GM19328 (cell line): ENCODE measurements around the gene SYNE1.
"Not testable (repeated sequence)": the region's sequence is repeated elsewhere in the genome, so short reads cannot be mapped to it uniquely, and the experiment has no call there.

Experiments
- ATAC-seq: cut with Tn5 transposase; IDR thresholded peaks from one replicate; pipeline ENCODE4 v1.9.1; 2021; ENCODE audit warnings: mild to moderate bottlenecking, moderate library complexity; ENCODE audit not compliant: unreplicated experiment

Gene SYNE1

DNA sequence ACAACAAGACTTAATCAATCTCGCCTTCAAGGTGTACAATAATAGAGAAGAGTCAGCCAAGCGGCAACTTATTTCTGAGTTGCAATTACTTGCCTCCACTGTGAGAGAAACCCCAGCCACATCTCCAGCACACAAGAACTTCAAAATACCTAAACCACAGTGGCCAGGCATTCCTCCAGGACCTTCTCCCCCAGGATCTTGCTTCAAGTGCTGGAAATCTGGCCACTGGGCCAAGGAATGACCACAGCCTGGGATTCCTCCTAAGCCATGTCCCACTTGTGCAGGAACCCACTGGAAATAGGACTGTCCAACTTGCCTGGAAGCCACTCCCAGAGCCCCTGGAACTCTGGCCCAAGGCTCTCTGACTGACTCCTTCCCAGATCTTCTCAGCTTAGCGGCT lies 144.9 kb downstream of the SYNE1 start:
- not testable (repeated sequence) for ATAC-seq

DNA sequence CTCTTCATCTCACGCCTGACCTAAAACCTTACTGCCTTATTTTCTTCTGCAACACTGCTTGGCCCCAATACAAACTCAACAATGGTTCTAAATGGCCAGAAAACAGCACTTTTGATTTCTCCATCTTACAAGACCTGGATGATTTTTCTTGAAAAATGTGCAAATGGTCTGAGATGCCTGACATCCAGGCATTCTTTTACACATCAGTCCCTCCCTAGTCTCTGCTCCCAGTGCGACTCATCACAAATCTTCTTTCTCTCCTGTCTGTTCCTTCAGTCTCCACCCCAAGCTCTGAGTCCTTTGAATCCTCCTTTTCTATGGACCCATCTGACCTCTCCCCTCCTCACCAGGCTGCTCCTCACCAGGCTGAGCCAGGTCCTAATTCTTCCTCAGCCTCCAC lies 145.7 kb downstream of the SYNE1 start:
- ATAC-seq, result not testable (repeated sequence)

DNA sequence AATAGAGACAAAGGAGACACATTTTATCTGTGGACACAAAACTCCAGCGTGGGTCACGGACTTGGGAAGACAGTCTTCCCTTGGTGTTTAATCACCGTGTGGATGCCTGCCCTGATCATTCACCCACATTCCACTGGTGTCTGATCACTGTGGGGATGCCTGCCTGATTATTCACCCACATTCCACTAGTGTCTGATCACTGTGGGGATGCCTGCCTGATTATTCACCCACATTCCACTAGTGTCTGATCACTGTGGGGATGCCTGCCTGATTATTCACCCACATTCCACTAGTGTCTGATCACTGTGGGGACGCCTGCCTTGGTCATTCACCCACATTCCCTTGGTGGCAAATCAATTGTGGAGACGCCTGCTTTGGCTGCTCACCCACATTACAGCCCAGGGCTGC lies 146.2 kb downstream of the SYNE1 start:
- not testable (repeated sequence) for ATAC-seq

DNA sequence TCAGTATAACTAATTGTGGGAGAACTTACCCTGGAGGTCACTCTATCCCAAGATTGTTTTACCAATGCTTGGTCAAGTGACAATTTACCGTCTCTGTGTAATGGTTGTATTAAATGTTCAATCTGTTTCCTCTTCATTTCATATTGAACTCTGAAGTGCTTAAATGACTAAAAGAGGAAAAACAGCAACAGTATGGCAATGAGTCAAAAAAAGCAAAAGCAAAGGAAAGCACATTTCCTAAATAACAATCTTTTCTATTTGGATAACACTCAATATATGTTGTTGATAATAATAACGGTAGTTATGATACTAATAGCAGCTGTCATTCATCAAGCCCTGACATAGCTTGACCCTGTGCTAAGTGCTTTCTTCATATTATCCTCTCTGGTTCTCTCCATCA lies 152.4 kb downstream of the SYNE1 start:
- no peak for ATAC-seq

DNA sequence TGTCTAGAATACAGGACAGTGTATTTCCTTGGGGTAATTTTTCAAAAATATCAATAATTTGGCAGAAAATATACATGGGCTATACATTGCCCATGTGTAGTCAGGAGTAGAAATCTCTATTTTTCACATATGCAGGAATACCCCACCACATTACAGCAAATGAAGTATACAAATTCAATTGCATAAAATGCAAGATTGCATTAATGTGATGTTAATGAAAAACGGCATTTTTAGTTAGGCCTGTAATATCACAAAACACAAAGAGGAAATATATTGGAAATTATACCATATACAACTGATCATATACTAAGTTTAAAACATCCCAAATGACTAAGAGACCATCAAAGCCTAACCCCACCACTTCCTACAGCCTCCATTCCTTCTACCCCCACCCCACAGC lies 154.9 kb downstream of the SYNE1 start:
- ATAC-seq, result no peak

DNA sequence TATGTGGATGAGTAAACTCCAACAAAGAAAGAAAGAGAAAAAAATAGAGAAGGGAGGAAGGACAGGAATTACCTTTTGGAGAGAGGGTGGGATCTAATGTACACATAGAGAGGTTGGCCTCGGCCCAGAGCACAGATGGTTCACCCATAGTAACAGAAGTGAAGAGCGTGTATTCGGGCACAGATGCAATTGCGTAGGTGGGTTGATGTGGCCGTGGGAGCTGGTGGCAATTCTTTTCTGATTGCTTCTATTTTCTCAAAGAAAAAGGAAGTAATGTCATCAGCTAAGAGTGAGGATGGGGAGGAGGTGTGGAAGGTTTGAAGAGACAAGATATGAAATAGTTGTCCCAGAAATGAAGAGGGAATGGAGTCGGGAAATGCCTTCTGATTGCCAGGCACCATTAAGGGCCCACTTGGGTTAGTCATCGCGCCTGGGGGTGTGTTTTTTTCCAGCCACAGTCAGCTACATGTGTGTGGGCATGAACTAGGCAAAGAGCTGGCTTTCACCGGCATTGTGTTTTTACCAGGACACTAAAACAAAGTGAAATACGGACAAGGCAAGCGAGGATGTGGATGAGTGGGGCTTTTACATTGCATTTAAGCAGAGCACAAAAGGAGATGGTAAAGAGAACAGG lies 158.7 kb downstream of the SYNE1 start:
- ATAC-seq, result no peak

DNA sequence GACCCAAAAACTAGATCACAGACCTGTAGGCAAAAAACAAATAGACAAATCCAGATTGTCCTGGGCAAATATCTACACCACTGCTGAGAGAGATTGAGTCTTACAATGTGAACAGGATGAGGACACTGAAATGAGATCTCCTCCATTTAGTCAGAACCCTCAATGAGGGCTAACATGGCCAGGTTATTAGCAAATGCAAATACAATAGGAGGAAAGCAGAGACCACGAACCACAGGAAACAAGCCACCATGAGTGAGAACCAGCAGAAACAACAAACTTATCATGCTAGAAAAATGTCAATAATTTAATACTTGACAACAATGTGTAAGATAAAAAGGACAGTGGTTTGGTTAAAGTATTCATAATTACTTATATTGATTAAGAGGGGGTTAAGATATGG lies 162.8 kb downstream of the SYNE1 start:
- ATAC-seq, result no peak

DNA sequence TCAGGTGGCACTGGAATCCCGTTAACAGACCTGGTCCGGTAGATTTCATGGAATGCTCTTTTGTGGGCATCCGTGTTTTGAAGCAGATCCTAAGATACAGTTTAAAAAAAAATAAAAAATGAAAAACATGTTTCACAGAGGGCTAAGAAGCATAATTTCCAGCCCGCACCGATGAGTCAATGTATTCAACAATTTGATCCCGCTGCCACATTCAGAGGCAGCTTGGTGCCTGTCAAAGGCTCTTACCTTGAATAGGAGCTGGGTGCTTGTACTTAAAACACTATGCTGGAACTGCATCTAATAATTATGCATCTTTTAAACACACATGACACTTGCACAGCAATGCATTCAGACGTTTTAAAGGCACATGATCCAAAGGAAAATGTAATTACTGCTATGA lies 164.8 kb downstream of the SYNE1 start:
- no peak for ATAC-seq

DNA sequence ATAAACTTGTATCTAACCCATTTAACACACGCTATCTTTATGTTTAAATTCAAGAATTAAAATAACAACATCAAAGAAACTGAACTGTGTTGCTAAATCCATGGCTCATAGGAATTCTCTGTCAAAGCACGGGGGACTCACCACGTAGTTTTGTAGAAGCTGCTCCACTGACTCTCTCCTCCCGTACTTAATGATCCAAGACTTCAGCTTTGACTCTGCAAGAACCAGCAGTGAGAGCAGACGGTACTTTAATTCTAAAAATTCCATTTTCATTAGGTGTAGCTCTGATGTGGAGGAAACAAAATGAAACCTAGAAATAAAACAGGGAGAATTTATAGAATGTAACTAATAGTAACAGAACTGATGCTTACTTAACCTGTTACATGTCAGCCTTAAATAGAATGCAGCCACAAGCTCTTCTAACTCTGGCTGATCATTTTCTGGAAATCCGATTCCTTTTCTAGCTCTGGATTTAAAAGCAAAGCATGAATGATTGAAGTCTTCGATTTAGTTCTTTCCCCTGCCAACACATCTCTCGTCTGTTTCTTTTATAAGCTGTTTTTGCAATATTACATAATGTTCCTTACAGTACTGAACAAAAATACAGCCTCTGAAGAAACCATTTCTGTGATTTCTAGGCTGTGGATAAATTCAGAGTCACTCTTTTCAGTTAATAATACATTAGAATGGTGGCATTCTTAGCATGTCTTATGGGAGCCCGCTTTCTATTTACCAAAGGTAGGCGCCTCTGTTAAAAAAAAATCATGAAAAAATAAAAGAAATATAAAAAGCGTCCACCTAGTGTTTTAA lies 165.5 kb downstream of the SYNE1 start:
- no peak for ATAC-seq

DNA sequence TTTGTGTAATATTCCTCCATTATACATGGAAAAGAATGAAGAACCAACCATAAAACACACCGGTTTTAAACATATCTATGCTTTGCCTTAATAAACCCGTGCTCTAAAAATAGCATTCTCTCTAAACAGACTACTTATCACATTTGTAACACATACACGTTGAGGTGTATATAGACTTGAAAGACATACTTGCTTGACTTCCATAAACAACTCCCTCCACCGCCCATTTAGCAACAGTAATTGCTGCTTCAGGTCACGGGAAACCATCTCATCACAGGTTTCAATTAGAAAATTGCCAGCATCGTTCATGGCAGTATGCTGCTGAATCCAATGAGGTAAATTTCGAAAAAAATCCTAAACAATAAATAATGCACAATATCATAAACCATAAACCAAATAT lies 174.0 kb downstream of the SYNE1 start:
- ATAC-seq, result no peak

DNA sequence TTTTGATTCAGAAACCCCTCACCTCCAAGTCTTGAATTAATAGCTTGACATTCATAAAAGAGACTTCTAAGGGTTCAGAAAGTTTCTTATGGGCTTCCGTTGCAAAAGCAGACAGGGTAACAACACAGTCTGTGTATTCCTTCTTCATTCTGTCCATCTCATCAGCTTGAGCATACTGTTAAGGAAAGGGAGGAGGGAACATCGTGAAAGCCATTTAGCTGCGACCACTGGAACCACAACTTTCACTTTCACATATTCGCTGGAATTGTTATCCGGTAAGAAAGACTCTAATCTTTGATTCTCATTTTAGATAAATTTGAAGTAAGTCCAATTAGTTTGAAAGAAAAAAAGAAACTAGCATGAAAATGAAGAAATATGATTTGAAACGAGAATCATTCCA lies 174.4 kb downstream of the SYNE1 start:
- no peak for ATAC-seq

DNA sequence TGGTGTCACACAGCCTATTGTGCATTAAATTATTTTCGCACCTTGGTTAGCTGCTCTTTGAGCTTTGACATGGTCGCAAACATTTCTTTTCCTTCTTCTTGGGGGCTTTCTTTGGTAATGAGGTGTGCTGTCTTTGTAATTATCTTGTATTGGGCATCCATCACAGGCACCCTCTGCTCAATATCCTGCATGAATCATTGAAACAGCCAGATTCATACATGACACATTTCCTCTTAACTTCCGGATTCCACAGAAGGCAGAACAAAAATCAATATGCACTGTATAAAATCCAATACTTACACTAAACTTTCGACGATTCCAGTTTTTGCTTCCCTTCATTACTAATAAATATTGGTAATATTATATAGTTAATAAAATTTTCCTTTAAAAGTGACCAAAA lies 175.6 kb downstream of the SYNE1 start:
- ATAC-seq, result no peak

DNA sequence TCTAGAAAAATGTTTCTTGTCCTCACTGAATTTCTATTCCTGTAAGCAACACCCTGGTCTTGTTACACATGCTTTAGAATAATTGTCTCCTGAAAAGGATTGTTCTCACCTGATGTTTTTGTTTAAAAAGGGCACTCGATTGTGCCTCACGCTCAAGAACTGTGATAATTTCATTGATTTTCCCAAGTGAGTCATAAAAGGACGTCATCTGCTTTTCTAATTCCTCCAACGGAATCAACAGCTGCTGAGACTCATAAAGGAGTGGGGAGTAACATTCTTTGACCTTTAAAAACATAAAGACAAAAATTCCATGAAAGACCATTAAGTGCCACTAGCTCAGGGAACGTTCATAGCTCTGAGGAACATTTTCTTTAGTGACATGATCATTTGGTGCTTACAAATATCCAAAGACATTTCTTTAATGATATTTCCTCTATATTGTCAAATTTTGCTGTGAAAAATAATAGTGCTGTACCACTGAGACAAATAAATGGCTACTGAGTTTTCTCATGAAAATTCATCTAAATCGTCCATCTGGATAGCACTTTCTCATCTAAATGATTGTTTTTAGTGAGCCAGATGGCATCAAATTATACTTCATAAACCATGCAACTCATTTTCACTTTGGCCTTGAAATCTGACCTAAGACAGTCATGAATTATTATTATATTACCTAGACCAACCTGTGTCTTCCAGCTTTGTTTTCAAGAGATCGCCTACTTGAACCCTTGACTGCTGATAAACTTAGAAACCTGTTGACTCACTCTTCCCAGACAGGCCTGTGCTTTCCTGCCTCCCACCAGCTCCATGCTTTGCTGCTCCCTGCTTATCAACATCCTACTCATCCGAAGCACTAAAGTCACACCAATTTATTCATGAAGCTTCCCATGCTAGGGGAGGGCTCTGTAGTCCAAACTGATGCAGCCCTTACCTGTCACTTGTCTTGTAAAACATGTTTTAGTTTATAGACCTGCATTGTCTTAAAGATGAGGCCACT lies 178.2 kb downstream of the SYNE1 start:
- no peak for ATAC-seq

DNA sequence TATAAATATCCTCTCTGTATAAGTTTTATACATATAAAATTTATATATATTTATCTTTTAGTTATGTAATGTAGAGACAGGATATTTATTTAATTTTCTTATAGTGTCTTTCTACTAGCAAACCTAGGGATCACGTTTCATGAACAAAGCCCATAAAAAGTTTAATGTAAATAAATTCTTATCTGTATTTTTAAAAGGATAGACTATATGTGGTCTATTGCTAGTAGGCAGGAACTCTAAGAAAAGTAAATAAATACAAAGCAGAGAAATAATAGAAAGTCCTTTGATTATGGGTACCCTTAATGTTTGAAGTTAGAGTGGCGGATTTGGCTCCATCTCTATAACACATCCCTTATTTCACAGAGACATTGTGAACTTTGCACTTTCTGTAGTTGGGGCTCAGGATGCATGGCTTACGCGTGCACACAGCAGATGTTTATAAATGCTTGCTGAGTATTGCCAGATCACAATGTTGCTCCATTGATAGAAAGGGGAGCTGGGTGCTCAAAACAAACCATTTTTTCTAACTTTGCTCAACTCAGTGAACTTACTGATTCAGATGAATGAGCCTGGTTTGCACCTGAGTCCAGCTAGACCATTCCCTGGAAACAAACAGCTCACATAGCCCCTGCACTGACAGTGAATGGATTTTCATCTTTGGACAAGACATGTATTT lies 179.1 kb downstream of the SYNE1 start:
- no peak for ATAC-seq

DNA sequence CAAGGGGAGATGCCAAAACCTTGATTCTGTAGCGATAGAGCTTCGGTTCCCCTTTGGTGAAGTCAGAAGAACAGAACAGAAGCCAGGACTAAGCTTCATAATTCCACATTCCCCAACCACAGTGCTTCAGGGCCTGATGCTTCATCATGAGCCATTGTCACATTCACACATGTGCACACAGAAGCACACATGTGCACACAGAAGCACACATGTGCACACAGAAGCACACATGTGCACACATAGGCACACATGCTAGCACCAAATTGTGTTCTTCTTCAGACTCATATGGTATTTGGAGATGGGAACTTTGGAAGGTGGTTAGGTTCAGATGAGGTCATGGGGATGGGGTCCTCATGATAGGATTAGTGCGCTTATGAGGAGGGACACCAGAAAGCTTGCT lies 183.2 kb downstream of the SYNE1 start:
- no peak for ATAC-seq

DNA sequence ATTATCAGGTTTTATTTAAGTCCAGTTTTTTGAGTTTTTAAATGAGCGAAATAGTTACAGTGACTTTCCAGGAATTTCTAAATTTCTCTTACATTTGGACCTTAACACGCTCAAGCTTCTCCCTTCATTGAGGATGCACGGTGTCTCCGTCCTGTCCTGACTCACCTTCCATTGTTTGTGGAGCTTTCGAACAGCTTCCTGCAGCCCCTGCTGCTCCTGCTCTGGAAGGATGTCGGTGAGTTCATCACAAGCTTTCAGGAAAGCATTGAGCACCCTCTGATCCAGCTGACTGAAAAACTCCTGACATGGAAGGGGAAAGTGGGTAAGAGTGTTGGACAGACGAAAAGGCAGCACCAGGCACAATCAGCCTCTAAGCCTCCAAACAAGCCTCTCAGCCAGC lies 183.7 kb downstream of the SYNE1 start:
- no peak for ATAC-seq

DNA sequence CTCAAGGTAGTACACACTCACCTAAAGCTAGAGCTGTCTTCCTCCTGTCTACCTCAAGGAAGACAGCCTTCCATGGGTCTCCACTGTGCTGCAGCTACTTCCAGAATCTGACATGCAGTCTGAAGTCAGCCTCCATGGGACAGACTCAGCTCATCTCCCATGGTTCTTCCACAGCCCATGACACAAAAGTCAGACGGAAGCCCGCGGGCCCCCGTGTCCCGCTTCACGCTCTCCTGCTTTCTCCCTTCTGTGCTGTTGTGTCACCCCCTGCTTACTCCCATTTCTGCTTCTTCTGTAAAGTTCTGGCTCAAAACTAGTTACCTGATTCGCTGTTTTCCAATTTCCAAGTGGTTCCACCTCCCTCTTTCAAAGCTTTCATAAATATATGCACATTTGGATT lies 184.5 kb downstream of the SYNE1 start:
- ATAC-seq, result no peak

DNA sequence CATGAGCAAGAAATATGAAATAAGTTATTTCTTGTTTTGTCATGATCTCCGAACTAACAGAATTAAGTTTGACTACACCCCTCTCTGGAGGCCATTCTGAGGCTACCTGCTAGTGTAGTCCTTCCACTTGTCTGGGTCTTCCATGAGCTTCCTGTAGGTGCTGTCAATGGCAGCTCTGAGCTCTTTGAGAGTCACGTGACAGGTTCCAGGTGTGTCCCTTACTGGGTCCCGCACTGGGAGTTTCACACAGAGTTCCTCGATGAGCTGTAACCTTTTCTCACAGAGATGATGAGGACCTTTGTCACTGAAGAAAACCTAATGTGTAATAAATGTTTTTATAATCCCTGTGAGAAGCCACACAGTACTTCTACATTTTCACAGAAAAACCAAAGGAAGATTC lies 186.6 kb downstream of the SYNE1 start:
- ATAC-seq, result no peak

DNA sequence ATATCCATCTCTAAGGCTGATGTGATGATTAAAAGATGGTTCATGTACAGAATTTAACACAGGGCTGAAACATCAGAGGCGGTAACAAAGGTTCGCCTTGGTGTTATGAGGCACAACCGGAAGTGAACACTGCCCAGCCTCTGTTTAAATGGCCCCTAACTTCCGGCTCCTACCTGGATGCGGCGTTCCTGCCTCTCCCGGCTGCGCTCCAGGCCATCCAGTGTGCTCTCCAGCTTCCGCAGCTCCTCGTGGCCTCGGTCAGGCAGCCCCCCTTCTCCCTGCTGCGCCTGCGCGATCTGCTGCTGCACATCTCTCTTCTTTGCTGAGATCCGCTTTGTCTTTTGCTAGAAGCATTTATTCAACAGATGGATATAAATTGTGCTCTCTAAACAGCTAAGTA lies 195.3 kb downstream of the SYNE1 start:
- ATAC-seq, result no peak

DNA sequence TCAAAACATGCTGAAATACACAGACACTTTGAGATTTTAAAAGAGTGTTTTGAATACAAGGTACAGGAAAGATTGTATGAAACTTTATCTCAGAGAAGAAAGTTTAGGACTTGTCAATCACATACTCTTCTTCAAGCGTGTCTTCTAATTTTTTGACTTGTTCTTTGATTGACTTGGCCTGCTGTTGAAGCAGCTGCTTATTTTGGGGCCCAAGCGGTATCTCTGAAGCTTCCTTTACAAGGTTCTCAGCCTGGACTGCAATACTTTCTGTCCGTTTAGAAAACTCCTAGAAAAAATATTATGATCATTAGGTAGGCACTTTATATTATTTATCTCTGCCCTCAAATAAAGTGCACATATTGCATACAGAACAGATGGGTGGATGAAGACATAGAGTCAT lies 201.3 kb downstream of the SYNE1 start:
- no peak for ATAC-seq

DNA sequence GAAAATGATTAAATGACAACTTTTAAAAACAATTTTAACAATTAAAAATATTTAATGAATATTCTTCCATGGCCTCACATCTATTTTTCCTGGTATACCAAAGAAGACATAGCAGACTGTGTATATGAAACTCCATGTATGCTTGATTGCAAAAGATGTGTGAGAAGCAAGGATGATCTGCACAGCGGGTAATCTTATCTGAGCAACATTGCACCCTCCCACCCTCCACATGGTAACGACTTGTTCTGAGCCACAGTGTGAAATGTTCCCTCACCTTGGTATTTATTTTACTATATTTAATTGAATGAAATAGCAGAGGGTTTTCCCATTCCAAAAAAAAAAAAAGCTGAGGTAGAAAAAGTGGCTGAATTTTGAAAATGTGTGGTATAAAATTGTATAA lies 204.4 kb downstream of the SYNE1 start:
- no peak for ATAC-seq
